ENCODE measurements around the gene CSF2.

CSF2 gene

GRCh38 chr5:132082329-132083023, 8.9 kb downstream of the CSF2 start:
- Histone ChIP-seq H3K9ac (ENCODE audit: low read depth, low read length) (no peak overlapping the region), H3K4me1 (ENCODE audit: insufficient read depth, low read length) (no peaks in the 10 kb centered on the region), H3K36me3 (ENCODE audit: insufficient read depth, low read length) (no peaks in the 10 kb centered on the region), H3K9me3 (ENCODE audit: control insufficient read depth, insufficient read depth, low read length) (no peaks in the 10 kb centered on the region)

- H3K9me3 ChIP-seq (ENCODE audit: control insufficient read depth, insufficient read depth, low read length) = no peaks in the 10 kb centered on the region
- H3K9ac ChIP-seq (ENCODE audit: low read depth, low read length) = no peak overlapping the region
- H3K36me3 ChIP-seq (ENCODE audit: insufficient read depth, low read length) = no peaks in the 10 kb centered on the region
- no peaks in the 10 kb centered on the region for H3K4me1 ChIP-seq (ENCODE audit: insufficient read depth, low read length)
Measured at GRCh38 chr5:132083071-132083678, 9.6 kb downstream of the CSF2 start.

GRCh38 chr5:132085686-132086085, 12.1 kb downstream of the CSF2 start:
- H3K9me3 ChIP-seq (ENCODE audit: control insufficient read depth, insufficient read depth, low read length) = no peaks in the 10 kb centered on the region
- no peaks in the 10 kb centered on the region for H3K4me1 ChIP-seq (ENCODE audit: insufficient read depth, low read length)
- H3K36me3 ChIP-seq (ENCODE audit: insufficient read depth, low read length) = no peaks in the 10 kb centered on the region
- H3K9ac ChIP-seq (ENCODE audit: low read depth, low read length) = no peak overlapping the region

- Histone ChIP-seq H3K9ac (ENCODE audit: low read depth, low read length) (no peak overlapping the region), H3K36me3 (ENCODE audit: insufficient read depth, low read length) (no peaks in the 10 kb centered on the region), H3K4me1 (ENCODE audit: insufficient read depth, low read length) (no peaks in the 10 kb centered on the region), H3K9me3 (ENCODE audit: control insufficient read depth, insufficient read depth, low read length) (no peaks in the 10 kb centered on the region)
Measured at GRCh38 chr5:132086277-132086794, 12.7 kb downstream of the CSF2 start.

DNA sequence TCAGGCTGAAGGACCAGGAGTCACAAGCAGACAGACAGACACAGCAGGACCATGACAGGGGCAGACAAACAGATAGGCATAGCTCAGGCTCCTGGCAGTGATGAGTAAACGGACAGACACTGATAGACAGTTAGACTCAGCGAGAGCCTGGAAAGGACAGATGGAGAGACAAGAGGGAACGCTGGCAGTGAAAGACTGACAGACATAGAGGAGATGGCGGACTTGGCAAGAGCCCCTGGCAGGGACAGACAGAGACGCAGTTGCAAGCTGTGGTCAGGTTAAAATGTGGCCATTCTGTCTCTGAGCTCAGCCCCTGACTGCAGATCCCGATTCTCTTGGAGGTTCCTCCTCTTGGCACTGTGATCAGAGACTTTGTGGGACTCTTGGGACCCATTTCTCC, 13.6 kb downstream of the CSF2 start:
- Histone ChIP-seq H3K9ac (ENCODE audit: low read depth, low read length) (no peak overlapping the region), H3K36me3 (ENCODE audit: insufficient read depth, low read length) (no peaks in the 10 kb centered on the region), H3K9me3 (ENCODE audit: control insufficient read depth, insufficient read depth, low read length) (no peaks in the 10 kb centered on the region), H3K4me1 (ENCODE audit: insufficient read depth, low read length) (no peaks in the 10 kb centered on the region)

GRCh38 chr5:132087661-132088060, 14.1 kb downstream of the CSF2 start:
- Histone ChIP-seq H3K4me1 (ENCODE audit: insufficient read depth, low read length) (no peaks in the 10 kb centered on the region), H3K9me3 (ENCODE audit: control insufficient read depth, insufficient read depth, low read length) (no peaks in the 10 kb centered on the region), H3K36me3 (ENCODE audit: insufficient read depth, low read length) (no peaks in the 10 kb centered on the region), H3K9ac (ENCODE audit: low read depth, low read length) (no peak overlapping the region)

- Histone ChIP-seq H3K4me1 (ENCODE audit: insufficient read depth, low read length) (no peaks in the 10 kb centered on the region), H3K36me3 (ENCODE audit: insufficient read depth, low read length) (no peaks in the 10 kb centered on the region), H3K9me3 (ENCODE audit: control insufficient read depth, insufficient read depth, low read length) (no peaks in the 10 kb centered on the region), H3K9ac (ENCODE audit: low read depth, low read length) (no peak overlapping the region)
Measured at GRCh38 chr5:132089363-132089762, 15.8 kb downstream of the CSF2 start.

GRCh38 chr5:132090107-132090506, 16.5 kb downstream of the CSF2 start:
- H3K4me1 ChIP-seq (ENCODE audit: insufficient read depth, low read length) = no peaks in the 10 kb centered on the region
- no peak overlapping the region for H3K9ac ChIP-seq (ENCODE audit: low read depth, low read length)

DNA sequence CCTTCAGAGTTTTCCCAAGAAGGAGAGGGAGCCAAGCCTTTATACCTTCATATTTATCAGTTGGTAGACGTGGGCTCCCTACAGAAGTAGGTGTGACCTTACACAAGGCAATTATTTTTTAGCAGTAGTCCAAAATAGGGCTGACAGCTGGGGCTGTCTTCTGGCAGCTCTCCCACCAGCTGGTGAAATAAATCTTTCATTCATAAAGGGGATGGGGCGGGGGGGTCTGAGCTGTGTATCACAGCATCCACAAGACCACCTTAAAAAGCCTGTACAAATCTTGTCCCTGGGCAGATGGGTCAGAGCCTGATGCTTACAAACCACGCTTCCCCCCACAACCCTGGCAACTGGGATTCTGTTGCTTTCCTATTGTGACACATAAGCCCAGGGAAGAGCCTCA, 19.7 kb downstream of the CSF2 start:
- no peaks in the 10 kb centered on the region for H3K36me3 ChIP-seq (ENCODE audit: insufficient read depth, low read length)
- no peak overlapping the region for H3K9ac ChIP-seq (ENCODE audit: low read depth, low read length)
- H3K9me3 ChIP-seq (ENCODE audit: control insufficient read depth, insufficient read depth, low read length) = no peaks in the 10 kb centered on the region
- H3K4me1 ChIP-seq (ENCODE audit: insufficient read depth, low read length) = no peaks in the 10 kb centered on the region

More at GRCh38 chr5:132090107-132090506, 16.5 kb downstream of the CSF2 start:
- H3K36me3 ChIP-seq (ENCODE audit: insufficient read depth, low read length) = no peaks in the 10 kb centered on the region
- H3K9me3 ChIP-seq (ENCODE audit: control insufficient read depth, insufficient read depth, low read length) = no peaks in the 10 kb centered on the region

- no peaks in the 10 kb centered on the region for H3K9me3 ChIP-seq (ENCODE audit: control insufficient read depth, insufficient read depth, low read length)
- no peak overlapping the region for H3K9ac ChIP-seq (ENCODE audit: low read depth, low read length)
- H3K36me3 ChIP-seq (ENCODE audit: insufficient read depth, low read length) = no peaks in the 10 kb centered on the region
- H3K4me1 ChIP-seq (ENCODE audit: insufficient read depth, low read length) = no peaks in the 10 kb centered on the region
Measured at GRCh38 chr5:132094393-132095076, 20.9 kb downstream of the CSF2 start.

GRCh38 chr5:132095077-132095410, 21.5 kb downstream of the CSF2 start:
- H3K36me3 ChIP-seq (ENCODE audit: insufficient read depth, low read length) = no peaks in the 10 kb centered on the region
- H3K9me3 ChIP-seq (ENCODE audit: control insufficient read depth, insufficient read depth, low read length) = no peaks in the 10 kb centered on the region
- H3K9ac ChIP-seq (ENCODE audit: low read depth, low read length) = no peak overlapping the region
- no peaks in the 10 kb centered on the region for H3K4me1 ChIP-seq (ENCODE audit: insufficient read depth, low read length)

DNA sequence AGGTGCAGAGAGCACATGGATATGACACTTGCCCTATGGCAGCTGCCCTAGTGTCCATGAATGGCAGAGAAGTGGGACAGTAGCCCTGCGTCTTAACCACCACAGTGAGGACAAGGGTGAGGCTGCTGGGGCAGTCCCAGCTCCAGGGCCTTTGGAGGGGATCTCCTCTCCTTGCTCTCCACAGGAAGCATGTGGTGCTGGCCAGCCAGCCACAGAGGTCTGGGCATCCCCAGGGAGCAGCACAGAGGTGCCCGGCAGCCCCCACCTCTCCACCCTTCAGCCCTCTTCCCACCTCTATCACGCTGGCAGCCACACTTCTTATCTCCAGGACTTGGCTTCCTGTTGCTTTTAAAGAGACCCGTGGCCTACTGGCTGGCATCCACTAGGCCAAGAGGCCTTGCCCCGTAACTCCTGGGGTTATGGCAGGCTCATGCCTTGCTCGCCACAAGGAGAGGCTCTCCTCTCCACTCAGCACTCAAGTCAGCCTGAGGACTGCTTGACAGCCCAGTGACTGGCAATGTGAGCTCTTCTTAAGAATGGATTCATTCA, 21.9 kb downstream of the CSF2 start:
- Histone ChIP-seq H3K4me1 (ENCODE audit: insufficient read depth, low read length) (no peaks in the 10 kb centered on the region), H3K36me3 (ENCODE audit: insufficient read depth, low read length) (no peaks in the 10 kb centered on the region), H3K9me3 (ENCODE audit: control insufficient read depth, insufficient read depth, low read length) (no peaks in the 10 kb centered on the region), H3K9ac (ENCODE audit: low read depth, low read length) (no peak overlapping the region)

GRCh38 chr5:132096904-132097303, 23.3 kb downstream of the CSF2 start:
- no peaks in the 10 kb centered on the region for H3K4me1 ChIP-seq (ENCODE audit: insufficient read depth, low read length)
- H3K9ac ChIP-seq (ENCODE audit: low read depth, low read length) = no peak overlapping the region
- H3K9me3 ChIP-seq (ENCODE audit: control insufficient read depth, insufficient read depth, low read length) = no peaks in the 10 kb centered on the region
- H3K36me3 ChIP-seq (ENCODE audit: insufficient read depth, low read length) = no peaks in the 10 kb centered on the region

DNA sequence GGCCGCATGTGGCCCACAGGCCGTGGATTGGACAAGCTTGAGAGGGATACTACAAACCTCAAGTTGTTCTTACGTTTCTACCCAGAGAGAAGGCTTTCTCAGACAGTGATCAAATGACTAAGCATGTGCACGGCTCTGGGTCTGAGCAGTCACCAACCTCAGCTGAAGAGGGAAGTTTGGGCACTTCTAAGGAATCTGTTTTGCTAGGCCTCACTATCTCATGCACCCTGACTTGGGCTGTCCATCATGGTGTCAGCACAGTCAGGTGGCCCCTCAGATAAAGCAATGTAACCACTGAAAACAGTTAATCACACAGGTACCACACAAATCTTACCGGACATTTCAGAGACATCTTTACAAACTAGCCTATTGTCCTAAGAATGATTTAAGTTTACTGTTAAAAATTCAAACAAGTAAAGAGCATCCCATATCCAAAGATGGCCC, 24.6 kb downstream of the CSF2 start:
- no peaks in the 10 kb centered on the region for H3K4me1 ChIP-seq (ENCODE audit: insufficient read depth, low read length)

DNA sequence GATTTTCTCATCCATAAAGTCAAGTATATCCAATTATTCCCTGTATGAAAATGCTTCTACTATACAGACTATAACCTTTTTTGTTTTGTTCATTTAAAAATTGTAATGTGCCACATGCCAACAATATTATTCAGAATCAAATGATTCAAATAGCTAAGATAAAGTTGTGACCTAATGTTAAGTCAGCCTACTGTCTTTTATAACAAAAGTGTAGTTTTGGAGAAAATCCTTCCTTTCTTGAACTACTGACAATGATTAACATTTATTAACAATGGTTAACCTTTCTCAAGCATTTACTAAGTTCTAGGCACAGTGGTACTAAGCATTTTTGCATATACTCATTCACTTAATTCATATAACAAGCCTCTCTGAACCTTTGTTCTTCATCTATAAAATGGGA, 25.0 kb downstream of the CSF2 start:
- H3K36me3 ChIP-seq (ENCODE audit: insufficient read depth, low read length) = no peaks in the 10 kb centered on the region
- no peaks in the 10 kb centered on the region for H3K4me1 ChIP-seq (ENCODE audit: insufficient read depth, low read length)
- H3K9ac ChIP-seq (ENCODE audit: low read depth, low read length) = no peak overlapping the region
- no peaks in the 10 kb centered on the region for H3K9me3 ChIP-seq (ENCODE audit: control insufficient read depth, insufficient read depth, low read length)

More for the DNA sequence above, 24.6 kb downstream of the CSF2 start:
- no peaks in the 10 kb centered on the region for H3K9me3 ChIP-seq (ENCODE audit: control insufficient read depth, insufficient read depth, low read length)
- no peaks in the 10 kb centered on the region for H3K36me3 ChIP-seq (ENCODE audit: insufficient read depth, low read length)
- no peak overlapping the region for H3K9ac ChIP-seq (ENCODE audit: low read depth, low read length)

Data from ES-I3 (cell line).